ENCODE data around the gene NELFCD. TPM values are rescaled to one million over a fixed set of nuclear protein-coding genes. Genes with fewer than 3 reads are reported as not detected.
"Not testable (repeated sequence)": the region's sequence is repeated elsewhere in the genome, so short reads cannot be mapped to it uniquely, and the experiment has no call there.

NELFCD gene
- total RNA-seq, 1 donor from 2014 or later = 85.7 TPM

- intact Hi-C loops (cut with DNase I) = loop anchor here (5.0 kb wide), 2 partner anchors 61 to 89 kb away; partner anchors contain the start of gene PRELID3B
- peak overlapping the region; percentile 71 to 95 for H3K4me3 ChIP-seq
- H3K4me1 ChIP-seq = peaks cover 39% of the 10 kb centered on the region
- TF ChIP-seq CTCF (IDR thresholded peaks at IDR 0.05) = no peak
- H3K27me3 ChIP-seq = no peaks in the 10 kb centered on the region
- peak in 1 of 2 donors; percentile 84 for DNase-seq (ENCODE audit: extremely low spot score in 2 of 2)
- peak overlapping the region; percentile 83 for H3K27ac ChIP-seq
- H3K36me3 ChIP-seq = peaks cover 3 to 6% of the 10 kb centered on the region in 2 donors
- H3K9me3 ChIP-seq = no peaks in the 10 kb centered on the region
These were observed 740 bp downstream of the NELFCD start for GRCh38 chr20:58981628-58982364.

GRCh38 chr20:58982406-58983114 is 1.5 kb downstream of the NELFCD start:
- Histone ChIP-seq H3K27me3 (no peaks in the 10 kb centered on the region), H3K36me3 (peaks cover 5 to 14% of the 10 kb centered on the region in 2 donors), H3K9me3 (no peaks in the 10 kb centered on the region), H3K27ac (no peak overlapping the region), H3K4me3 (peak overlapping the region; percentile 8 to 71), H3K4me1 (peaks cover 39% of the 10 kb centered on the region)
- intact Hi-C loops (cut with DNase I) = loop anchor here (5.0 kb wide), 2 partner anchors 60 to 90 kb away; partner anchors contain the start of gene PRELID3B
- peak in 1 of 2 donors; percentile 72 for DNase-seq (ENCODE audit: extremely low spot score in 2 of 2)
- TF ChIP-seq CTCF (IDR thresholded peaks at IDR 0.05) = no peak

- H3K27ac ChIP-seq; H3K4me3 ChIP-seq; DNase-seq (ENCODE audit: extremely low spot score in 2 of 2); H3K9me3 ChIP-seq; H3K27me3 ChIP-seq: not testable (repeated sequence)
- H3K4me1 ChIP-seq = peaks cover 39% of the 10 kb centered on the region
- intact Hi-C loops (cut with DNase I) = loop anchor here (5.0 kb wide), 2 partner anchors 59 to 91 kb away; partner anchors contain the start of gene PRELID3B
- H3K36me3 ChIP-seq = peaks cover 5 to 19% of the 10 kb centered on the region in 2 donors
These were observed 2.0 kb downstream of the NELFCD start for GRCh38 chr20:58983115-58983468.

- peak in 1 of 2 donors; percentile 37 for DNase-seq (ENCODE audit: extremely low spot score in 2 of 2)
- Histone ChIP-seq H3K4me1 (peaks cover 39% of the 10 kb centered on the region), H3K27ac (no peak overlapping the region), H3K36me3 (peaks cover 6 to 35% of the 10 kb centered on the region in 2 donors), H3K4me3 (no peak overlapping the region), H3K9me3 (no peaks in the 10 kb centered on the region), H3K27me3 (no peaks in the 10 kb centered on the region)
- intact Hi-C loops (cut with DNase I) = loop anchor here (5.0 kb wide), 2 partner anchors 58 to 92 kb away; partner anchors contain the start of gene PRELID3B
- TF ChIP-seq POLR2A (IDR thresholded peaks at IDR 0.05) = no peak
- no peak for TF ChIP-seq POLR2AphosphoS5 (IDR thresholded peaks at IDR 0.05; ENCODE audit: insufficient read depth in 1 of 2, low read depth in 1 of 2)
- TF ChIP-seq CTCF (IDR thresholded peaks at IDR 0.05) = no peak
These were observed 3.6 kb downstream of the NELFCD start for GRCh38 chr20:58984691-58985090.

- no peak for DNase-seq (ENCODE audit: extremely low spot score in 2 of 2)
- Histone ChIP-seq H3K27me3 (no peaks in the 10 kb centered on the region), H3K4me1 (peaks cover 39% of the 10 kb centered on the region), H3K36me3 (peaks cover 8 to 45% of the 10 kb centered on the region in 2 donors), H3K27ac (no peak overlapping the region), H3K9me3 (no peaks in the 10 kb centered on the region), H3K4me3 (no peak overlapping the region)
- intact Hi-C loops (cut with DNase I) = no loop called here
- TF ChIP-seq CTCF (IDR thresholded peaks at IDR 0.05) (no peak), POLR2A (IDR thresholded peaks at IDR 0.05) (no peak), POLR2AphosphoS5 (IDR thresholded peaks at IDR 0.05; ENCODE audit: insufficient read depth in 1 of 2, low read depth in 1 of 2) (no peak)
These were observed 4.6 kb downstream of the NELFCD start for GRCh38 chr20:58985656-58986055.
